ENCODE measurements around the gene CBY1.

CBY1 gene

GRCh38 chr22:38718414-38718813 lies 62.0 kb downstream of the CBY1 start:
- FAIRE-seq: no peak
- no peak for DNase-seq (ENCODE audit: extremely low spot score, insufficient read length, low read depth)

GRCh38 chr22:38719196-38719595 lies 62.8 kb downstream of the CBY1 start:
- FAIRE-seq (no peak), DNase-seq (ENCODE audit: extremely low spot score, insufficient read length, low read depth) (no peak)

GRCh38 chr22:38720350-38720749 lies 63.9 kb downstream of the CBY1 start:
- DNase-seq (ENCODE audit: extremely low spot score, insufficient read length, low read depth) (no peak), FAIRE-seq (no peak)

- no peak for FAIRE-seq
These were observed 65.1 kb downstream of the CBY1 start for GRCh38 chr22:38721551-38721950.

More at GRCh38 chr22:38721551-38721950, 65.1 kb downstream of the CBY1 start:
- DNase-seq (ENCODE audit: extremely low spot score, insufficient read length, low read depth): no peak

Measured in GM18507 (cell line).